ENCODE measurements around the gene SIRPA.

SIRPA gene

DNA sequence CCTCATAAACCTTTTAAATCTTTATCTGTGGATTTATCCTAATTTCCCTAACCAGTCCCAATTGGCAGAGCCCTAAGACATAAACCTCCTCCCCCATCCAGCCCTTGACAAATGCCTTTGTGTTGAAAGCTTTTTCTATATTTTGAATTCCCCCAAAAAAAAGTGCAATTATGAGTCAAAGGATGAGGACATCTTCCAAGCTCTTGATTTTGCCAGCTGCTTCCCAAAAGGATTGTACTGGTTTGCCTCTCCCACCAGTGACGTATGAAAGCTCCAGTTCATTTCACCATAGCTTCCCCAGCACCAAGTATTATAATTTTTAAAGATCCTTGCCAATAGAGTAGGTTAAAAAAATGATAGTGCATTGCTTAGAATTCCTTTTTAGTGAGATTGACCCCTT, 38.9 kb downstream of the SIRPA start:
- no peak for DNase-seq (ENCODE audit: low spot score)

DNA sequence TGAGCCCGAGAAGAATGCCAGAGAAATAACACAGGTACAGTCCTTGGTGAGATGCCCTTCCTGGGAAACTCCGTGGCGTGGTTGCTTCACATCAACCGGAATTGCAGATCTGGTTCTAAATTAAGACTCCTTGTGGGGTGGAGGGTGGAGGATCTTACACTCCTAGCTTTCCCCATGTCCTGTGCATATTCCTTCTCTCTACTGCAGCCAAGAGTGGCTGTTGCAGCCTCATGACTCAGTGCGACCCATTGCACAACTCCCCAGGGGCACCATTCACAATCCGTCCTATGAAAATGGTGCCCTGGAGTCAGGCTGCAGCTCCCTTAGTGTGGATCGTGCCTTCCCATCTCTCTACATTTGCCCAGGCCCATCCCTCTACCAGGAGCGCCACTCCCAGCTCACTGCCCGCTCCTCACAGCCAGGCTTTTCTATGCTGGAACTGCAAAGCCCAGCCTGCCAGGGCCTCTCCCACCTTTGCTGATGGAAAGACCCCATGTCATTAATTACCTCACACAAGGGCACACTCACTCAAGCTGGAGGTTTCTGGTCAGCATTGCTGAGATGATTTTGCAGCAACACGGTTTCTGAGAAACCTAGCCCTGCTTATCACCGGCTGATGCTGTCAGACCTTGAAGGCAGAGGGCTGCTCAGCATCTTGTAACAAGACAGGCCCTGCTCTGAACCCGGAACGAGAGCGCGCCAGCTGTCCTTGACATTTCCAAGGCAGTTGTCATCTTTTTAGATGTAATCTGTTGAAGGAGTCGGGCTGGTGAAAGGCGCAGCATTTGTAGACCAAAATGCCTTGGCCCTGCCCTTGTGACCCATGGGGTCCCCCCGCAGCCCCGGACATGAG, 39.7 kb downstream of the SIRPA start:
- DNase-seq (ENCODE audit: low spot score): no peak

DNA sequence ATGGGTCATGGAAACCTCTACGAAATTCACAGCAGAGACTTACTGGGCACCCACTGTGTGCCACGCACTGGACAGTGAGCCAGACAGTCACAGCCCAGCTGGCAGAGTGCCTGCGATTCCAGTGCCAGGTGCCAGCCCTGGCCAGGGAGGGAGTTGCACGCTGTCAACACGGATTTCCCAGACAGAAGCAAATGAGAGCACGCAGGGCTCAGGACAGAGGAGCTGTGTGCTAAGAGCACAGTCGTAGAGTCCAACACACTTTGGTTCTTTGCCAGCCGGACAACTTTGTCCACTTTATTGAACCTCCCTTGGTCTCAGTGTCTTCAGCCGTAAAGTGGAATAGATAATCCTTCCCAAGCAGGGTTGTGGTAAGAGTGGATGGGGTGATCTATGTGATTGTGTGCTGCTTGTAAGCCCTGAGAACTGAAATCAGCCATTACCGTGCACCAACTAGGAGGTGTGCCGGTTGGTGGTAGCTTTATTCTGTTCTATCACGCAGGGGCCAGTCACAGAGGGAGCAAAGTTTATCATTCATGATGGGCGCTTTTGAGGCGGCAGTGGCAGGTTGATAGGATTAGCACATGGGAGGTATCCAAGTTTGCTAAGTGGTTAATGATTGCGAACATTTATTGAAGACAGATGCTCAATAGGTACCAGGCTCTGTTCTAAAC, 40.6 kb downstream of the SIRPA start:
- DNase-seq (ENCODE audit: low spot score): no peak

DNA sequence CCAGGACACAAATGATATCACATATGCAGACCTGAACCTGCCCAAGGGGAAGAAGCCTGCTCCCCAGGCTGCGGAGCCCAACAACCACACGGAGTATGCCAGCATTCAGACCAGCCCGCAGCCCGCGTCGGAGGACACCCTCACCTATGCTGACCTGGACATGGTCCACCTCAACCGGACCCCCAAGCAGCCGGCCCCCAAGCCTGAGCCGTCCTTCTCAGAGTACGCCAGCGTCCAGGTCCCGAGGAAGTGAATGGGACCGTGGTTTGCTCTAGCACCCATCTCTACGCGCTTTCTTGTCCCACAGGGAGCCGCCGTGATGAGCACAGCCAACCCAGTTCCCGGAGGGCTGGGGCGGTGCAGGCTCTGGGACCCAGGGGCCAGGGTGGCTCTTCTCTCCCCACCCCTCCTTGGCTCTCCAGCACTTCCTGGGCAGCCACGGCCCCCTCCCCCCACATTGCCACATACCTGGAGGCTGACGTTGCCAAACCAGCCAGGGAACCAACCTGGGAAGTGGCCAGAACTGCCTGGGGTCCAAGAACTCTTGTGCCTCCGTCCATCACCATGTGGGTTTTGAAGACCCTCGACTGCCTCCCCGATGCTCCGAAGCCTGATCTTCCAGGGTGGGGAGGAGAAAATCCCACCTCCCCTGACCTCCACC, 42.2 kb downstream of the SIRPA start:
- DNase-seq (ENCODE audit: low spot score): no peak

DNA sequence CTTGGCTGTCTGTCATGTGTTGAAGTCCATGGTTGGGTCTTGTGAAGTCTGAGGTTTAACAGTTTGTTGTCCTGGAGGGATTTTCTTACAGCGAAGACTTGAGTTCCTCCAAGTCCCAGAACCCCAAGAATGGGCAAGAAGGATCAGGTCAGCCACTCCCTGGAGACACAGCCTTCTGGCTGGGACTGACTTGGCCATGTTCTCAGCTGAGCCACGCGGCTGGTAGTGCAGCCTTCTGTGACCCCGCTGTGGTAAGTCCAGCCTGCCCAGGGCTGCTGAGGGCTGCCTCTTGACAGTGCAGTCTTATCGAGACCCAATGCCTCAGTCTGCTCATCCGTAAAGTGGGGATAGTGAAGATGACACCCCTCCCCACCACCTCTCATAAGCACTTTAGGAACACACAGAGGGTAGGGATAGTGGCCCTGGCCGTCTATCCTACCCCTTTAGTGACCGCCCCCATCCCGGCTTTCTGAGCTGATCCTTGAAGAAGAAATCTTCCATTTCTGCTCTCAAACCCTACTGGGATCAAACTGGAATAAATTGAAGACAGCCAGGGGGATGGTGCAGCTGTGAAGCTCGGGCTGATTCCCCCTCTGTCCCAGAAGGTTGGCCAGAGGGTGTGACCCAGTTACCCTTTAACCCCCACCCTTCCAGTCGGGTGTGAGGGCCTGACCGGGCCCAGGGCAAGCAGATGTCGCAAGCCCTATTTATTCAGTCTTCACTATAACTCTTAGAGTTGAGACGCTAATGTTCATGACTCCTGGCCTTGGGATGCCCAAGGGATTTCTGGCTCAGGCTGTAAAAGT, 43.5 kb downstream of the SIRPA start:
- no peak for DNase-seq (ENCODE audit: low spot score)

DNA sequence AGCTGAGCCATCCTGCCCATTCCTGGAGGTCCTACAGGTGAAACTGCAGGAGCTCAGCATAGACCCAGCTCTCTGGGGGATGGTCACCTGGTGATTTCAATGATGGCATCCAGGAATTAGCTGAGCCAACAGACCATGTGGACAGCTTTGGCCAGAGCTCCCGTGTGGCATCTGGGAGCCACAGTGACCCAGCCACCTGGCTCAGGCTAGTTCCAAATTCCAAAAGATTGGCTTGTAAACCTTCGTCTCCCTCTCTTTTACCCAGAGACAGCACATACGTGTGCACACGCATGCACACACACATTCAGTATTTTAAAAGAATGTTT, 44.0 kb downstream of the SIRPA start:
- DNase-seq (ENCODE audit: low spot score): no peak

DNA sequence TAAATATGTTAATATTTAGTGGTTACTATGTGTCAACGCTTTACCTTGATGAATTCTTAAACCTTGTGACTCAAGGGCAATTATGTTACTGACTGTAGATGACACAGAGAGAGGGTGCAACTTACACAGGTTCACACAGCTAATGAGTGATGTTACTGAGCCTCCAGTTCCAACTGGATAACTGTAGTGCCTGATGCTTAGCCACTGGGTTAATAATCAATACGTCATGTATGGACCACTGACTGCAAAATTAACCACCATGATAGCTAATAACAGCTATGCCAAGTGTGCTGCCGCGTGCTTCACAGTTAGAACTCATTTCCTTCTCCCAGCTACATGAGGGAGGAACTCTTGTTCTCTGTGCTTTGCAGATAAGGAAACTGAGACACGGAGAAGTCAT, 45.4 kb downstream of the SIRPA start:
- DNase-seq (ENCODE audit: low spot score): no peak

DNA sequence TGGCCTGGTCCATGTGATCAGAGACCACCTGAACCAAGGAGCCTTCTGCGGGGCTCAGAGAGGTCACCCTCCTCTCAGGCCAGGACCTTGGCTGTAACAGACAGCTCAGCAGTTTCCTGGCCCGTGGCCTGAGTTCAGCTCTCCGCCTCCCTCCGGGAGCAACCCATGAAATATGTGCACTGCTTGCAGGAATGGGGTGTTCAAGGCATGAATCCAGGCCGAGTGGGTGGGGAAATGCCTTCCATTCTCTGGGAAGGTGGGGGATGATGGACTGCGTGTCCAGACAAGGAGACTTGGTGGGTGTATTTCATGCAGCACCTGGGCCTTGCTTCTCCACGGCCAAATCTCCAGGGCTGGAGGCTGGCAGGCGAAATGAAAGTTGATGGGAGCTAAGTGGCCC, 46.0 kb downstream of the SIRPA start:
- no peak for DNase-seq (ENCODE audit: low spot score)

DNA sequence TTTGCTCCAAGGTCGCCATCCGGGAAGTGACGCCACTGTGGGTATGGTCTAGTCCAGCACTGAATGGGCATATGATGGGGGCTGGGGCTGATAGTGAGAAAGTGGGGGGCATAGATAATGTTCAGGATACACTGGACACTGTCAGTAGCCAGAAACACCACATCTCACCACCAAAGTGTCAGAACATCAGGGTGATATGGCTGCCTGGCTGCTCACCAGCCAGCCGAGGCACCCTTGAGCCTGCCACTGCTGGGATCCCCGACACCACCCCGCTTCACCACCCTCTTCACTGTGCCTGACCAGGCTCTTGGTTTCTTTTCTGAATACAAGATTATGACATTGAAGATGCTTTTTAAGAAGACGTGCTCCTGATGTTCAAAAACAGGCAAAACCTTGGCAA, 46.9 kb downstream of the SIRPA start:
- DNase-seq (ENCODE audit: low spot score): no peak

DNA sequence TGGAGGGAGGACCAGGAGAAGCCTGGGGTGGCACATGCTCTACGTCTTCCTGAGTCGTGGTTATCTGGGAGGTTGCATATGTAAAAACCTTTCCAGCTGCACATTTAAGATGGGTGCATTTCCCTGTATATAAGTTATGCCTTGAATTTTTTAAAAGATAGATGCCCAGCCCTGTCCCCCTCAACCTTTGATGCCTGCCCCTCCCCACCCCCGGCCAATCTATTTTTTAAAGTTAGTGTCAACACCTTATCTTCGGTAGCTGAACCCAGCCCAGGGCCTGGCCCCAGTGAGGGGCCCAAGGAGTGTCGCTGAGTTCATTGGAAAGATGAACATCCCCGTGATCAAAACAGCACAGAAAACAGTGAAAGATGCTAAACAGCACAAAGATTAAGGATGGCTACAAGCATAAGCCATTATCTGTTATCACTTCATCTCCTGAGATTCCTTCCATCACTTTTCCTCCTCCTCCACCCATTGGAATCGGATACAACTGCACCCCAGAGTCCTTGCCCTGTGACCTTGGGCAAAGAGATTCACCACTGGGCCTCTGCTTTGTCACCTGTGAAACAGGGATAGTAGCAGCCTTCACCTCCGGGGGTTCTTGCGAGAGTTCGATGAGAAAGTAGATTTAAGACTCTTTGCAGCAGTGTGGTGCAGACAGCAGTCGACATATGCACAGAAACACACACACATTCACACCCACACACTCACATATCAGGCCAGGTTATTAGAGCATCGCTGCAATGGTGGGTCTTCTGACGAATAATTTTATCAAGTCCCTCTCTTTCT, 47.5 kb downstream of the SIRPA start:
- peak; percentile 37 for DNase-seq (ENCODE audit: low spot score)

DNA sequence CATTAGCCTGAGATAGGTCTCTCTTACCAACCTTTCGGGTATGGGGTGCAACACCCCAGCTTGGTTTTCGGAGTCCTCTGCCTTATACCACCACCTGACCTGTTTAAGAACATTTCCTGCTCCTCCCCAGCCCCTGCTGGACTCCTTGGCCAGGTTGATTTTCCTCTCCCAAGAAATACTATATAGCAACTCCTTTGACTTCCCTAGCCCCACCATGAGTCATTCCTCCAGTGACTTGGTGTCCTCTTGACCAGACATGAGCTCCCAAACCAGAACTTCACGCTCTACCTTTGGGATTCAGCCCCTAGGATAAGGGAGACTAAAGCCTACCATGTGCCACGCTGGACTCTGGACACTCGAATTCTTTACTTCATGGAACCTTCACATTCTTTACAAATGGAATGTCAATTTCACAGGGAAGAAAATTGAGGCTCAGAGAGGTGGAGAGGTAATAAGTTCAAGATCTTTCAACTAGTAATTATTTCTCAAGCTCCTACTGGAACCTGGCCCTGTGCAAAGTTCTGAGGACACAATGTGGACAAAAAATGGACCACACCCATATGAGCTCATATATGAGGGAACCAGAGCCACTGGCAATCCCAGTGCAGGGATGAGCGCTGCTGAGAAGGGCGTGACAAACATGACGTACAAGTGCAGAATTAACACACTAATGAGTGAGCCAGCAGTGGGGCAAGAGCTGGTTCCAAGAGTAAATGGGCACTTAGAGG, 48.2 kb downstream of the SIRPA start:
- no peak for DNase-seq (ENCODE audit: low spot score)

DNA sequence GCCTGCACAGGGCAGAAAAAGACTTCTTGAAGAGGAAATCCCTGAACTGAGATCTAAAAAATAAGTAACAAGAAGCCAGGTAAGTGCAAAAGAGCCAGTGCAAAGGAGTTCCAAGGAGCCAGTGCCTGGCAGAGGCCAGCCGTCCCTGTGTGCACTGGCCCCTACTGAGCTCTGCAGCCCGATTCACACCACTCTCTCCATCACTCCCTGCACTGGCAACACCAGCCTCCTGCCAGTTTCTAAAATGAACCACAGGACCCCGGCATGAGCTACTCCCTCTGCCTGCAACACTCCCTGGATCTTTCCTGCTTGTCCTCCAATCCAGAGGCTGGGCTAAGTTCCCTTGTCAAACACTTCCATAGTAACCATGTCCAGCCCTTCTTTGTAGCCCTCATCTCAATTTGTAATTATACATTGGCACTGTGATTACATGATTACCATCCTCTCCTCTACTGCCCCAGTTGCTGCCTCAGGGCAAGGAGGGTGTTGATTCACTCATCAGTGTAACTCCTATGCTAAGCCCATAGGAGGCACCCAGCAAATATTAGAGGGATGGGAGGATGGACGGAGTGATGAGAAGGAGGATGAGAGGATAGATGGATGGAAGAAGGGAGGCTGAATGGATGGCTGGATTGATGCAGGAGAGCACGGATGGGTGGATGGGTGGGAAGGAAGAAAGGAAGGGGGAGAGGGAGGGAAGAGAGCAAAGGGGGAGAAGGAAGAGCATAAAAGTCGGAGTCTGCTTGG, 49.3 kb downstream of the SIRPA start:
- no peak for DNase-seq (ENCODE audit: low spot score)

DNA sequence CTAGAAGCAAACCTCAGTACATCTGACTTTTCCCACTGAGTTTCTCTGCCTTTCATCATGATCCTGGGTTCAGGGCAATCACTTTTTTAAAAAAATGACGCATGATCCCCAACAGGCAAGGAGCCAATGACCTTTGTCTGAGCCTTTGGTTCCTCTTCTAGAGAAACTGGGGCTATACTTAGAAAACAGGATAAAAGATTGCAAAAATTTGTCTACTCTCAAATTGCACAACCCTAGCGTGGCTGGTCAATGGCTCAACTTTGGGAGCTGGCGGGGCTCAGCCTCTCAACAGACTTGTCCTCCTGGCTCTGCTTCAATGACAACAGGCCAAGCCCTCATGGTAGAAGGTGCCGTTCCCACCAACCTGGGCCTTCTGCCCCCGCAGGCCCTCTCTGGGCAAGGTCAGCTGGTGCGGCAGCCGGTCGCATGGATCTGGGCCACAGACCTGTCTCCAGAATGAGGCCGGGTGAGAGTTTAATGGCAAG, 50.0 kb downstream of the SIRPA start:
- DNase-seq (ENCODE audit: low spot score): no peak

DNA sequence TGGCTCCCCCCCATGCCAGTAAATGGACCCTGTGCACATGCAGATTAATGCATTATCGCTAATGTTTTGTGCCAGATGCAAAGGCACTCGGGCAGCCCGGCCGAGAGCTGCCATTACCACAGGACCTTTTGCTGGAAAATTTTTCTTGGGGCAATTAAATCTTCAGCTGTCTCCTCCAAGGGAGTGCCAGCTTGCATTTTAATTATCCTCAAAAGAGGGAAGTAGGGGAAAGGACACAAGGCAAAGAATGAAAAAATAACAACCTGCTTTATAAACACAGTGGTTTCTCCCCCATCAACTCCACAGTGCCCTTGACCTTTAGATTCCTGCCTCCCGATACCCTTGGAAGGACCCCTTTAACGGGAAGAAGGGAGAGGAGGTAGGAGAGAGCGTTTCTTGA, 50.5 kb downstream of the SIRPA start:
- DNase-seq (ENCODE audit: low spot score): no peak

DNA sequence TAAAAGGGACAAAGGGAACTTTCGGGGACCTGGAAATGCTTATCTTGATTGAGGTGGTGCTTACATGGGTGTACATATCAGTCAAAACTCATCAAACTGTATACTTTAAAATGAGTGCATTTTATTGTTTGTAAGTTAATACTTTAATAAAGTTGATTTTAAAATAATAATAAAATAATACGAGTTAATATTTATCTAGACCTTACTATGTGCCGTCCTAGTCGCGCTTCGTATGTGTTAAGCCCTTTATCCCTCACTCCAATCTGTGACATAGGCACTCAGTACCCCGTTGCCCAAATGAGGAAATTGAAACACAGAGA, 51.2 kb downstream of the SIRPA start:
- DNase-seq (ENCODE audit: low spot score): no peak

DNA sequence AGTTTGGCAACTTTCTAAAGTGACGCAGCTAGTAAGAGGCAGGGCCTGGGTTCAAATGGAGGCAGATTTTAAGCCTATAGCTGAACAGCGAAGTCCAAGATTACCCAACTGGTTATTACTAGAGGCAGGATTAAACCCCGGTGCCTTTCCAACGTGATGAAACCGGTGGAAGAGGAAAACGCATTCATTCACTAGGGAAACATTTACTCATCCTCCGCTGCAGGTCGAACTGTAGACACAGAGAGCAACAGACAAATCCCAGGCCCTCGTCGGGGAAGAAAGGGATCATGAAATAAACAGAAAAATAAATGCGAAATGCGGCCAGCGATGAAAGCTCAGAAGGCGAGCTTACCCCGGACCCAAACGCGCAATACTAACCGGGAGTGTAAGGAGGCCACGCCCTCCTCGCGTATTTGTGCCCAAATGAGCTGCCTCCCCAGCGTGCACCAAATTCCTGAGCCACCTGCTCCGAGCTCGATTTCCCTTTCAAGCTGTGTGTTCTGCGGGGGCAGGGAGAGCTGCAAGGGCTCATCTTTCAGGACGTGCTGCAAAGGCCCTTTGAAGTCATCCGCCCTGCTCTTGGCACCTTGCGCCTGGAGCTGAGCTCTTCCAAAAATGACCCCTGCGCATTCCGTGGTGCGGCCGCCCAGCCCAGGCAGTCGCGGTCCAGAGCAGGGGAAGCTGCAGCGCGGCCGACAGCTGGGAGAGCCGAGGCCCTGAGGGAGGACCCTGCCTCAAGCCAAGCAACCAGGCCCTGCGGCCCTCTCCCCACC, 51.7 kb downstream of the SIRPA start:
- no peak for DNase-seq (ENCODE audit: low spot score)

DNA sequence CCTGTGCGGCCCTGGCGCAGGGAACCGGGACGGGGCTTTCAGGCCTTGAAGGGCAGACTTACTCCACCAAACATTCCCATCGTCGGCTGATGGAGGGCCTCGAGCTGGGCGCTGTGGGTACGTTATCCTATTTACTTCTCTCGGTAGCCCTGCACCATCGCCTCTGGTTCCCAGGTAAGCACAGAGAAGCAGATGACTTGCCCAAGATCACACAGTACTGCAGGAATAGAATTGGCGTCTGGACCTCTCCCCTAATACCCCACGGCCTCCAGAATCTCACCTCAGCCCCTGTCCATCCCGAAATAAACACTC, 52.3 kb downstream of the SIRPA start:
- peak; percentile 41 for DNase-seq (ENCODE audit: low spot score)

DNA sequence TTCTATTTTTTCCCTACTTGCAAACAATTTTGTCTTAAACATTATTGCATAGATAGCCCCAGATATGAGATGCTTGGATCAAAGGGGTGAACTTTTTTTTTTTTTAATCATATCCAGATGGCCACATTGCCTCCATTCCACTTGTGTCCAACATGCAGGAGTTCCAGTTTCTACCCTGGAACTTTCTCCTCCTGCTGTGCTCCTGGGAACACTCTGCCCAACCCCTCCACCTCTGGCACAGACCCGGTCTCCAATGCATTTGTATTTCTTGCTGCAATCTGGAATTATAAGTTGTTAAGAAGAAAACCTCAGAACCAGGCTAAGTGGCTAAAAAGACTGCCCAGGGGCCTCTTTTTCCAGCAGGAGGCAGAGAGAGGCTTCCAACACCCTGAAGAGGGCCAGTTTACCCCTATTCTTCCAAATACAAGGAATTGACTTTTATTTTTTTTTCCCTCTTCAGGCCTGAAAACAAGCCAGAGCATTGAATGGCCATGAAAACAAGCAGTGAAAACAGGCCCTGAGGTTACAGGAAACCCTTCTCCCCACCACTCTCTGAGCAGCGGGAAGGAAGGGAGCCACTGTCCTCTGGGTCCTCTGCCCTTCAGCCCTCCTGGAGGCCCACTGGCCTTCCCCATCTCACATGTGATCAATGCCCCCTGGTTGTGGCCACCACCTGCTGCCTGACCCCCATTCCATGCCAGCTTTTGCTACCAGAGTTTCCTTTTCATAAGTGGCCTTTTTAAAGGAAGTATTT, 54.3 kb downstream of the SIRPA start:
- peak; percentile 51 for DNase-seq (ENCODE audit: low spot score)

DNA sequence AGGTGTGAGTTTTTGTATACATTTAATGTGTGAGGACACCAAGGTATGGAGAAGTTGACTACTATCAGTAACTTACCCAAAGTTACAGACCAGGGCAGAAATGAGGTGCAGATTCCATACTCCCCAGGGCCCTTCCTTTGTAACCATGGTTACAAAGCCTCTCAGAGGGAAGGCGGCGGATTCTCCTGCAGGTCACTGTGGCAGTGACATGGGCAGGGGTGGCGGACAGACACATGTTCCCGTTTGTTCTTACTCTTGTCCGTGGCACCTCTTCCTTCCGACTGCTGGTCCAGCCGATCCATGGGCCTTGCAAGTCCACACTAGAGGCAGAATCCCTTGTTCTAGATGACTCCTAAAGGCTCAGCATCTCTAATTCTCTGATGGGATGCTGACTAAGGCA, 55.6 kb downstream of the SIRPA start:
- DNase-seq (ENCODE audit: low spot score): no peak
